Kidney (tissue), 14 donors: ENCODE results near the gene ESR2. TPM values are rescaled to one million over a fixed set of nuclear protein-coding genes. Genes with fewer than 3 reads are reported as not detected.

Experiments used
- DNase-seq, 5 donors: peaks; one replicate each; pipeline ENCODE4 v3.0.0-alpha.2; 2013 to 2020
- FAIRE-seq: peaks from 2 replicates; lab custom pipeline; 2012; peaks lifted over from hg19 to GRCh38; lab: Jason Lieb, UNC
- H3K27ac ChIP-seq, 2 donors: one replicate each; pipeline ENCODE4 v1.7.0; 2013; ENCODE audit warnings: low read depth in 2 of 2, low read length in 2 of 2, inconsistent platforms in 1 of 2
- H3K27me3 ChIP-seq: one replicate; pipeline ENCODE4 v1.7.1; 2013; ENCODE audit warnings: low read length, inconsistent platforms; ENCODE audit not compliant: control insufficient read depth, insufficient read depth
- H3K36me3 ChIP-seq, 3 donors: one replicate each; pipeline versions ENCODE4 v1.7.0 to v1.7.1; 2013; ENCODE audit warnings: low read length in 3 of 3, control low read depth in 1 of 3, inconsistent platforms in 1 of 3; ENCODE audit not compliant: insufficient read depth in 3 of 3, control insufficient read depth in 2 of 3
- H3K4me1 ChIP-seq, 3 donors: one replicate each; pipeline versions ENCODE4 v1.7.0 to v1.7.1; 2013; ENCODE audit warnings: low read length in 3 of 3, inconsistent platforms in 1 of 3, low read depth in 1 of 3; ENCODE audit not compliant: control insufficient read depth in 2 of 3, insufficient read depth in 2 of 3
- H3K4me3 ChIP-seq, 3 donors: one replicate each; pipeline versions ENCODE4 v1.7.0 to v1.8.1; 2013; ENCODE audit warnings: low read length in 3 of 3, control low read depth in 1 of 3, inconsistent platforms in 1 of 3
- H3K9ac ChIP-seq, 3 donors: one replicate each; pipeline versions ENCODE4 v1.7.0 to v1.7.1; 2013; ENCODE audit warnings: low read length in 3 of 3, control low read depth in 1 of 3, inconsistent platforms in 1 of 3
- H3K9me3 ChIP-seq, 3 donors: one replicate each; pipeline versions ENCODE4 v1.7.0 to v1.7.1; 2013; ENCODE audit warnings: low read length in 3 of 3, control low read depth in 1 of 3, inconsistent platforms in 1 of 3; ENCODE audit not compliant: control insufficient read depth in 2 of 3, insufficient read depth in 1 of 3
- CTCF ChIP-seq: IDR thresholded peaks from 3 replicates; pipeline ENCODE4 v1.5.1; 2012; ENCODE audit warnings: mild to moderate bottlenecking, moderate library complexity, borderline replicate concordance; ENCODE audit not compliant: insufficient read depth; ENCODE audit errors: extremely low read depth
- intact Hi-C: fragments of 100-400 bp; cut with DNase I; formaldehyde crosslinking; loops from one replicate; pipeline ENCODE4 v1.11.1; 2022
- polyA plus RNA-seq: library from polyadenylated mRNA; stranded (reverse); fragments of 350-450 nt; fragmentation: Illumina TruSeq; extraction: RNeasy Lipid Tissue Mini Kit (QIAGEN cat#74804); gene quantifications from one replicate; pipeline ENCODE4 v1.2.3, GENCODE V29; 2014; ENCODE audit warnings: low read depth, low replicate concordance; ENCODE audit not compliant: insufficient read depth
- total RNA-seq: library from RNA; stranded (reverse); fragmentation: NEBNext Ultra II Directional; extraction: Animal tissue kit (Norgen Biotek cat#: 25700); gene quantifications from one replicate; pipeline ENCODE4 v1.2.1, GENCODE V29; 2021
- donor health status: control.
- donor health status: control.
- donor health status: control.
- donor health status: control.
- donor health status: control.
- donor health status: DM: yes; HTN: yes; CAD: no.
- donor health status: Normal renal cell carcinoma (clear cell type).

The ESR2 gene
- total and polyA plus RNA-seq, 2 donors from 2014 or later: 2.5 TPM; not detected in 1

GRCh38 chr14:64059454-64060198 is 234.5 kb downstream of the ESR2 start:
- Histone ChIP-seq H3K27ac (no peak overlapping the region), H3K27me3 (no peaks in the 10 kb centered on the region), H3K4me3 (no peak overlapping the region), H3K36me3 (peaks cover 0 to 26% (median 21%) of the 10 kb centered on the region in 3 donors), H3K4me1 (peaks cover 0 to 8% (median 2%) of the 10 kb centered on the region in 3 donors), H3K9me3 (no peaks in the 10 kb centered on the region), H3K9ac (no peak overlapping the region)
- intact Hi-C loops: no loop called here
- FAIRE-seq (no peak), DNase-seq (no peak)
- TF ChIP-seq CTCF: no peak

GRCh38 chr14:64053694-64054669 is 240.2 kb downstream of the ESR2 start:
- Histone ChIP-seq H3K27ac (no peak overlapping the region), H3K4me1 (no peaks in the 10 kb centered on the region), H3K27me3 (no peaks in the 10 kb centered on the region), H3K9me3 (no peaks in the 10 kb centered on the region), H3K9ac (no peak overlapping the region), H3K4me3 (no peak overlapping the region), H3K36me3 (peaks cover 2 to 39% (median 14%) of the 10 kb centered on the region in 3 donors)
- no peak for FAIRE-seq
- DNase-seq: no peak
- TF ChIP-seq CTCF: no peak
- intact Hi-C loops: no loop called here

- Histone ChIP-seq H3K27ac (no peak overlapping the region), H3K4me1 (no peaks in the 10 kb centered on the region), H3K4me3 (no peak overlapping the region), H3K27me3 (no peaks in the 10 kb centered on the region), H3K9me3 (no peaks in the 10 kb centered on the region), H3K9ac (no peak overlapping the region), H3K36me3 (peaks cover 2 to 54% (median 14%) of the 10 kb centered on the region in 3 donors)
- FAIRE-seq (no peak), DNase-seq (no peak)
- intact Hi-C loops: no loop called here
- TF ChIP-seq CTCF: no peak
Measured at GRCh38 chr14:64049616-64050381, 244.4 kb downstream of the ESR2 start.
